Measurements from ENCODE around the gene PCGF3.
"Not testable (repeated sequence)": the region's sequence is repeated elsewhere in the genome, so short reads cannot be mapped to it uniquely, and the experiment has no call there.

PCGF3 gene

GRCh38 chr4:704198-704891 lies 1.3 kb upstream of the PCGF3 start:
- DNase-seq, result no peak

- DNase-seq, result no peak
Measured at GRCh38 chr4:704971-705277, 708 bp upstream of the PCGF3 start.

DNA sequence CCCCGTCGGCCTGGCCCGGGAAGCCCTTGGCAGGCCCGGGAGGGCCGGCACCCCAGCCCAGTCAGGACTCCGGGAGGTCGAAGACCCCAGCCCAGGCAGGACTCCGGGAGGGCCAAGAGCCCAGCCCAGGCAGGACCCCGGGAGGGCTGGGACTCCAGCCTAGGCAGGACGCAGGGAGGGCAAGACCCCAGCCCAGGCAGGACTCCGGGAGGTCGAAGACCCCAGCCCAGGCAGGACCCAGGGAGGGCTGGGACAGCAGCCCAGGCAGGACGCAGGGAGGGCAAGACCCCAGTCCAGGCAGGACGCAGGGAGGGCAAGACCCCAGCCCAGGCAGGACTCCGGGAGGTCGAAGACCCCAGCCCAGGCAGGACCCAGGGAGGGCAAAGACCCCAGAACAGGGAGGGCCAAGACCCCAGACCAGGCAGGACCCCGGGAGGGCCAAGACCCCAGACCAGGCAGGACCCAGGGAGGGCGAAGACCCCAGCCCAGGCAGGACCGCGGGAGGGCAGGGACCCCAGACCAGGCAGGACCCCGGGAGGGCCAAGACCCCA lies 526 bp downstream of the PCGF3 start:
- DNase-seq, result not testable (repeated sequence)

DNA sequence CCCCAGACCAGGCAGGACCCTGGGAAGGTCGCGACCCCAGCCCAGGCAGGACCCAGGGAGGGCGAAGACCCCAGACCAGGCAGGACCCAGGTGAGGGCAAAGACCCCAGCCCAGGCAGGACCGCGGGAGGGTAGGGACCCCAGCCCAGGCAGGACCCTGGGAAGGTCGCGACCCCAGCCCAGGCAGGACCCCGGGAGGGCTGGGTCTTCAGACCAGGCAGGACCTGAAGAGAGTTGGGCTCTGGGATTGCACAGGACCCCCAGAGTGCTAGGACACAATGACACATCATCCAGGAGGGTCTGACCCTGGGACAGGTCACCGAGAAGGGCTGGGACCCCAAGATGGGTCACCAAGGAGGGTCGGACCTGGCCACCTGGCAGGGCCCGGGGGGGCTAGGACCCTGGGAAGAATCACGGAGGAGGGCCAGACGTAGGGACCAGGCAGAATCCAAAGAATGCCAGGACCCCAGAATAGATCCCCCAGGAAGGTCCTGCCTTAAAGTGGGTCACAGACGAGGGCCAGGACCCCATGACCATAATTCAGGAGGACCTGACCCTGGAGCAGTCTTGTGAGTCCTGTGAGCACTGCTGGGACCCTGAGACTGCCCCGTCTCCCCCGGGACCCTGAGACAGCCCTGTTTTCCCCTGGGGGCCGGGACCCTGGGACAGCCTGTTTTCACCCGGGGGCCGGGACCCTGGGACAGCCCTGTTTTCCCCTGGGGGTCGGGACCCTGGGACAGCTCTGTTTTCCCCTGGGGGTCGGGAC lies 1.4 kb downstream of the PCGF3 start:
- no peak for DNase-seq

DNA sequence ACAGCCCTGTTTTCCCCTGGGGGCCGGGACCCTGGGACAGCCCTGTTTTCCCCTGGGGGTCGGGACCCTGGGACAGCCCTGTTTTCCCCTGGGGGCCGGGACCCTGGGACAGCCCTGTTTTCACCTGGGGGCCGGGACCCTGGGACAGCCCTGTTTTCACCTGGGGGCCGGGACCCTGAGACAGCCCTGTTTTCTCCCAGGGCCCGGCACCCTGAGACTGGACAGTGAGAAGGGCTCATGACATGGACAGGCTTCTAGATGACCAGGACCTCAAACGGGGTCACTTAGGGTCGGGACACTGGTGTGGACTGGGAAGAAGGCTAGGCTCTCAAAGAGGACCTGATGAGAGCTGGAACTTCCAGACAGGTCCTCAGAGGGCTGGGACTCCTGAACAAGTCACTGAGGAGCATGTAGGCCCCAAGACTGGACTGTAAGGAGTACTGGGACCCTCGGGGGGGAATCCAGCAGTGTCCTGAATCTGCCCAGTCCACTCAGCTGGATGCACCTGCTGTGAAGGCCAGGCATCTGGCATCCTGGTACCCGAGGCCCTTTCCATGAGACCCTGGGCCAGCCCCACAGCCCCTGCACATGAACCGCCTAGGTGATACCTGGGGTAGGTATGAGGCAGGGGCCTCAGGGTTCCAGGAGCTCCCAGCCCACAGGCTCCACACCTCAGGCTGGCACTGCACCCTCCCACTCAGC lies 2.4 kb downstream of the PCGF3 start:
- DNase-seq, result no peak

- DNase-seq, result no peak
Measured at GRCh38 chr4:708631-708933, 3.0 kb downstream of the PCGF3 start.

GRCh38 chr4:709348-709747 lies 3.7 kb downstream of the PCGF3 start:
- no peak for DNase-seq

DNA sequence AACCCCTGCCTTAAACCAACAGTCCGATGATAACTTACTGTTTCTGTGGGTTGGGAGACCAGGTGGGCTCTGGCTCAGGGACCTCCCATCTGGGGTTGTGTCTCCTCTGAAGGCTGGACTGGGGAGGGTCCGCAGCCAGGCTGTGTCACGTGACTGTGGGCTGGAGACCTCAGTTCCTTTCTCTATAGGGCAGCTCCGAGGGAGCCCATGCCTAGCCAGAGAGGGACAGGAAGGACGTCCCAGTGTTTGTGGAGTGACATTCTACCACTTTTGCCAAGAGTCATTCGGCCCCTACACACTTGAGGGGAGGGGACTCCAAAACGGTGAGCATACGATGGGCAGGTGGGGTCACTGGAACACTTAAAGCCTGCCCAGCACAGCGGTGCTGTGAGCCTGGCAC lies 4.5 kb downstream of the PCGF3 start:
- DNase-seq, result no peak

DNA sequence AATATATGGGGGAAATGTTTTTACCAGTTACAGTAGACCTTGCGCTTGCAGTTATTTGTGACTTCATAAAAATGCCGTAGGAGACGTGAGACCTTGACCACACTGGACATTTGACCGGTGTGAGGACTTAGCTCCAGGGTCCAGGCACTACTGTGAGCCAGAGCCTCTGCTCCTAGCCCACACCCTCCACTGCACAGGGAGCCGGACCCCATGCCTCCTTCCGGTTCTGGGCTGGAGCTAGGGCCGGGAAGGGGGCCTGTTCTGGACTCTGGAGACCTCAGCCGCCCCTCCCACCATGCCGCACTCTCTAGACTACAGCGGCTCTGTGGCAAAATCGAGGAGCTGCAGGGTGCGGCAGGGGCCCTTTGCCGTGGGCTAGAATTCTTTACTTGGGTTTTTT lies 5.3 kb downstream of the PCGF3 start:
- no peak for DNase-seq

- no peak for DNase-seq
Measured at GRCh38 chr4:712093-712492, 6.5 kb downstream of the PCGF3 start.

- DNase-seq, result no peak
Measured at GRCh38 chr4:712916-713632, 7.4 kb downstream of the PCGF3 start.

DNA sequence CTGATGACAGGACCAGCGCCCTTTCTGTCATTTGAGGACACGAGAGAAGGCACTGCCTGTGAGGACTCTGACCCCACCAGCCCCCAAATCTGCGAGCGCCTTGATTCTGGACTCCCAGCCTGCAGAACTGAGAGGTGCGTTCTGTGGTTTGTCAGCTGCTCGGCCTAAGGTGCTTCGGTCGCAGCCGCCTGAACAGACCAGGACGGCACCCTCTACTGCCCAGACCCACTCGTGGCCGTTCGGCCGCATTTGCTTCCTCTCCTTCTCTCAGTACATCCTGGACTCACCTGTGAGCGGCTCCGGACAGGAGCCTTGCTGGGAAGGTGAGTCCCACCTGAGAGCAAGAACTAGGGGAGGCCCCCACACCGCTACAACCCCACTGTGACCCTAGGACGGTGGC lies 8.5 kb downstream of the PCGF3 start:
- DNase-seq, result no peak

DNA sequence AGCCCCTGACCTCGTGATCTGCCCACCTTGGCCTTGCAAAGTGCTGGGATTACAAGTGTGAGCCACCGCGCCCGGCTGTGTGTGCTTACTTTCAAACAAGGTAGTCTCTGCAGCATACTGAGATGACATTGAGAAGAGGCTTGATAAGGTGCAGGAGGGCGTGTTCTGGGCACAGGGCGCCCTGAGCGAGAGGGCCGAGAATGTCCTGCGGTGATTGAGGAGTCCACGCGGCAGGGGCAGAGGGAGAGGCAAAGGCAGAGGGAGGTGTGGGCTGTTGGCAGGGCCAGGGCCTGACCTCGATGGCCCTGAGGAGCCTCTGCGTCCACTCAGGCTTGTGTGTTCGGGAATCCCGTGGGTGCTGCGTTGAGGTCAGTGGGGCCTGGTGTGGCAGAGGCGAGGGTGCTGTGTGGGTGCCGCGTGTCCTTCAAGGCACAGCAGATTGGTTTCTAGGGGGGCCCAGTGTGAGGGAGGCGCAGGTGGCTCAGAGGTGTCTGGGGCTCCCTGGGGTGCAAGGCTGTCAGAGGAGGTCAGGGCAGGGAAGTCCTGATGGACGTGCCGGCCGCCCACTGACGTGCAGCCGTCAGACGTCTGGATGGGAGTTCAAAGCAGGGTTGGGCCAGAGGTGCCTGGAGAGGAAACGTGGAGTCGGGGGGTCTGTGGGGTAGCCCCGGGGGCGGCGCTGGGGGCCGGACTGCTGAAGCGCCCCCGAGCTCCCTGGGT lies 12.1 kb downstream of the PCGF3 start:
- DNase-seq, result no peak

DNA sequence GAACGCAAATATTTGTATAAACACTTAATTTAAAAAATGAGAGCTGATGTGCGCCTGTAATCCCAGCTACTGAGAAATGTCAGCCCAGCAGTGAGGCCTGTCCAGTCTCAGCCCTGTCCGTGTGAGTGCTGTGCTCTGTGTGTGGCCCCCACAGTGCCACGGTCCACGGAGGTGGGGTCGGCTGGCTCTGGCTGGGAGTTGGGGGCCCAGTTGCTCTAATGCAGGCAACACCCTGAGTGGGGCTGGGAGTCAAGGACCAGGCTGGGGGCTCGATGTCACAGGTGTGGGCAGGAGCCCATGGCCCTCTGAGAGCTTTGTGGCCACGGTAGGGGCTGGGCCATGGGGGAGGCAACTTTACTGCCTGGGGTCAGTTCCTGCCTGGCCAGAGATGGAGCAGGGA lies 12.8 kb downstream of the PCGF3 start:
- DNase-seq, result no peak

DNA sequence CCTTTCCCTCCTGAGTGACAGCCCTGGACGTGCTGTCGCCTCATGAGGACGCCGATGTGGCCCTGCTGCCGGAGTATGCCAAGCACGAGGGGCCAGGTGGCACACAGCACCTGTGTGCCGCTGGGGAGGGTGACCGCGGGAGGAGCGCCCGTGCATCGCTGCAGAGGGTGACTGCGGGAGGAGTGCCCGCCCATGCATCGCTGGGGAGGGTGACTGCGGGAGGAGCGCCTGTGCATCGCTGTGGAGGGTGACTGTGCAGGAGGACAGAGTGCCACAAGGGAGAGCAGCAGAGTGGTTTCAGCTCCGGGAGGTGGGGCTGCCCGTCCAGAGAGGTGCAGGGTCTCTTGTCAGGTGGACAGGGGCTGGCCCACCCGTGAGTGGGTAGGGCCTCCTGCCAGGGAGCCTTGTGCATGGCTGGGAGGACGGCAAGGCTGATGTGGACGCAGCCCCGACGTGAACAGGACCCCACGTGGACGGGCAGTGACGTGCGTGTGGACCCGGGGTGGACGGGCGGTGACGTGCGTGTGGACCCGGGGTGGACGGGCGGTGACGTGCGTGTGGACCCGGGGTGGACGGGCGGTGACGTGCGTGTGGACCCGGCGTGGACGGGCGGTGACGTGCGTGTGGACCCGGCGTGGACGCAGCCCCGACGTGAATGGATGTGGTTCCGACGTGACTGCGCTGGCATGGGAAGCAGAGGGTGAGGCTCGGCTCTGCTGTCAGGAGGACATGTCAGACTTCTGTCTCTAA lies 14.7 kb downstream of the PCGF3 start:
- no peak for DNase-seq

DNA sequence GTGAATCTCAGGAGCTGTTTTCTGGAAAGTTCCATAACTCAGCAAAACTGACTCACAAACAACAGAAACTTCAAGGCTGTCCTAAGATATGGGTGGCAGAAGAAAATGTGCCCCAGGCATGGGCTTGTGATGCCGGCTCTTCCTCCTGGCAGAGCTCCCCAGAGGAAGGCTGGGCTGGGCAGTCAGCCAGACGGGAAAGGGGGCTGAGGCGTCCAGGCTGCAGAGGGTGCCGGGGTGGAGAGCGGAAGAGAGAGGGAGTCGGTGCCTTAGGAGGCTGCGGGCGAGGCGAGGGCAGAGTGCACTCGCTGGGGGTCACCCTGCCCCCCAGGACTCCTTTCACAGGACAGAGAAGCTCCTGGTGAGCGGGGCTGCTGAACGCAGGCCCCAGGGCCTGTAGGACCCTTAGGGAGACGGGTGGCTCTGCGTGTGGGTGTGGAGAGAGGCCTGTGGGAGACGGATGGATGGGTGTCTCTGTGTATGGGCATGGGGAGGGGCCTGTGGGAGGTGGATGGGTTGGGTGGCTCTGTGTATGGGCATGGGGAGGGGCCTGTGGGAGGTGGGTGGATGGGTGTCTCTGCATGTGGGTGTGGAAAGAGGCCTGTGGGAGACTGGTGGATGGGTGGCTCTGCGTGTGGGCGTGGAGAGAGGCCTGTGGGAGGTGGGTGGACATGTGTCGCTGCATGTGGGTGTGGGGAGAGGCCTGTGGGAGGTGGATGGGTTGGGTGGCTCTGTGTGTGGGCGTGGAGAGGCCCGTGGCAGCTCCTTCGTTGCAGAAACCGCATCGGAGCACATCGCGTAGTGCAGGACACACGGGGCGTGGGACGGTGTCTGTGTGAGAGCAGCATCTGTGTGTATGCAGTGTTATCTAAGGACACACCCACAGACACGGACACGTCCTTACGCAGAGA lies 15.9 kb downstream of the PCGF3 start:
- peak; percentile 36 for DNase-seq

- no peak for DNase-seq
Measured at GRCh38 chr4:722169-722725, 16.6 kb downstream of the PCGF3 start.

DNA sequence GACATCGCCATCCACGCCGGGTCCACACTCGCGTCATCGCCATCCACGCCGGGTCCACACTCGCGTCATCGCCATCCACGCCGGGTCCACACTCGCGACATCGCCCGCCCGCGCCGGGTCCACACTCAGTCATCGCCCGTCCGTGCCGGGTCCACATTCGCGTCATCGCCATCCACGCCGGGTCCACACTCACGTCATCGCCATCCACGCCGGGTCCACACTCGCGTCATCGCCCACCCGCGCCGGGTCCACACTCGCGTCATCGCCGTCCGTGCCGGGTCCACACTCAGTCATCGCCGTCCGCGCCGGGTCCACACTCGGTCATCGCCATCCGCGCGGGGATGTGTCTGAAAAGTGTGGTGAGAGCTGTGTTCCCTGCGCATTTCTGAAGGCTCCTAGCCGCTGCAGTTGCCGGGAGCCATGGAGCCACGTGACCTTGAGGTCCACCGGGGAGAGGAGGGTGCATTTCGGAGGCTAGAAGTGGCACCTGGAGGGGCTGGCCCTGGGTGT lies 17.3 kb downstream of the PCGF3 start:
- DNase-seq, result no peak

DNA sequence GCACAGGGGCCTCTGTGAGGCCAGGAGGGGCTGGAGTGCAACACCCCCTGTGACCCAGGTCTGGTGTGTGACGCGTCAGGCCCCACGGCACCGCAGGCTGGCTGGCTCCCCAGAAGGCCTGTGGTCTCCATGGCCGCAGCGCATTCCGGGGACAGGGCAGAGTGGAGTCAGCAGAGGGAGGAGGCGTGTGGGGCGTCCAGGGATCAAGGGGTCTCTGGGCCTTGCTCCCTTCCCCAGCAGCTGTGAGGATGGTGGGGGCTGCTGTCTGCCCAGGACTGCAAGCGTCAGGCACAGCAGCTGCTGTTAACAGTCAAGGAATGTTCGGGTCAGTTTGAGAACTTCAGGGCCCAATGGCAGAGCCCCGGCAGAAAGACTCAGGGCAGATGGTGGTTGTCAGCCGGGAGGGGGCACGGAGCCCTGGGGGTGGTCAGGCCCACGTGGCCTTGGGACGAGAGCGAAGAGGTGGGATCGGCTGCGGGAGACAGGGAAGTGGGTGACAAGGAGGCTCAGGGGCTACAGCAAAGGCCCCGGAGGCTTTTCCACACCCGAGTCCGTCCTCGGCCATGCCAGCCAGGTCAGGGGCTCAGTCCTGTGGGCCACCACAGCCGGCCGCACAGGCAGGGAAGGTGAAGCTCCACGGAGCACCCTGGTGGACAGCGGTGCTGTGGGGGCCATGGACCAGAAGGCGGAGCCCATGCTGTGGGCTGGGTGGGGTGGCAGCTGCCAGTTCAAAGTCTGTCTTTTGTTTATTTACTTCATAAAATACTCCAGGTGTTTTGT lies 18.3 kb downstream of the PCGF3 start:
- no peak for DNase-seq

All from hematopoietic multipotent progenitor cell treated with erythropoietin and hydrocortisone succinate and interleukin-3 and kit ligand, for 4 days (in vitro differentiated cells).